ENCODE data around the gene DDC.

DDC gene

DNA sequence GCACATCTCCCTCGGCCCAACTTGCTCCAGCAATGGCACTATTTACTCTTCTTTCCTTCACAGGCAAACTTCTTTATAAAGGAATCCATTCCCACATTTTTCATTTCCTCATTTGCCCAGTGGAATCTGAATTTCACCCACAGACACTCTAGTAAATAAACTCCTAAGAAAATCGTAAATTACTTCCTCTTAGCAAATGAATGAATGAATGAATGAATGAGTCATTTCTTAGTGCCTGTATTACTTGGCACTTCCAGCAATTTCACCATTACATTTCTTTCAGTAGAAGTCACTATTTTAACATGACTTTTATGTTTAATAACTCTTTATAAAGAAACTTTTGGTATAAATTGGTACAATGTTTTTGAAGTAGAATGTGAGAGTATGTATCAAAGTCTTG, 55.7 kb downstream of the DDC start:
- peaks cover 20% of the 10 kb centered on the region; the same call in 1 of the 2 replicates for H3K27me3 ChIP-seq (ENCODE audit: control insufficient read depth, low read length)
- H3K4me1 ChIP-seq (ENCODE audit: control insufficient read depth, low read length) = no peaks in the 10 kb centered on the region
- no peak overlapping the region for H3K4me2 ChIP-seq (ENCODE audit: low read length)
- H3F3A ChIP-seq (ENCODE audit: control insufficient read depth, insufficient read depth) = no peaks in the 10 kb centered on the region
- H3K9me2 ChIP-seq (replicated peaks; ENCODE audit: control insufficient read depth, low read length) = no peaks in the 10 kb centered on the region
- no peak overlapping the region for H3K27ac ChIP-seq (ENCODE audit: low read depth, low read length)
- no peaks in the 10 kb centered on the region for H4K20me1 ChIP-seq (ENCODE audit: control insufficient read depth, insufficient read depth, low read depth, low read length)
- H3K9me3 ChIP-seq (ENCODE audit: control insufficient read depth, insufficient read depth, low read length) = no peaks in the 10 kb centered on the region
- no peaks in the 10 kb centered on the region for H3K79me2 ChIP-seq (ENCODE audit: control insufficient read depth, low read length)
- H3K4me3 ChIP-seq (ENCODE audit: low read length) = no peak overlapping the region
- H3K36me3 ChIP-seq (ENCODE audit: control insufficient read depth, low read length) = no peaks in the 10 kb centered on the region
- TF ChIP-seq EZH2phosphoT487 (IDR thresholded peaks at IDR 0.05; ENCODE audit: borderline replicate concordance, low read length) = no peak
- TF ChIP-seq, protein P1, sequence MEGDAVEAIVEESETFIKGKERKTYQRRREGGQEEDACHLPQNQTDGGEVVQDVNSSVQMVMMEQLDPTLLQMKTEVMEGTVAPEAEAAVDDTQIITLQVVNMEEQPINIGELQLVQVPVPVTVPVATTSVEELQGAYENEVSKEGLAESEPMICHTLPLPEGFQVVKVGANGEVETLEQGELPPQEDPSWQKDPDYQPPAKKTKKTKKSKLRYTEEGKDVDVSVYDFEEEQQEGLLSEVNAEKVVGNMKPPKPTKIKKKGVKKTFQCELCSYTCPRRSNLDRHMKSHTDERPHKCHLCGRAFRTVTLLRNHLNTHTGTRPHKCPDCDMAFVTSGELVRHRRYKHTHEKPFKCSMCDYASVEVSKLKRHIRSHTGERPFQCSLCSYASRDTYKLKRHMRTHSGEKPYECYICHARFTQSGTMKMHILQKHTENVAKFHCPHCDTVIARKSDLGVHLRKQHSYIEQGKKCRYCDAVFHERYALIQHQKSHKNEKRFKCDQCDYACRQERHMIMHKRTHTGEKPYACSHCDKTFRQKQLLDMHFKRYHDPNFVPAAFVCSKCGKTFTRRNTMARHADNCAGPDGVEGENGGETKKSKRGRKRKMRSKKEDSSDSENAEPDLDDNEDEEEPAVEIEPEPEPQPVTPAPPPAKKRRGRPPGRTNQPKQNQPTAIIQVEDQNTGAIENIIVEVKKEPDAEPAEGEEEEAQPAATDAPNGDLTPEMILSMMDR (IDR thresholded peaks at IDR 0.05; ENCODE audit: low read depth, low read length, poor library complexity, severe bottlenecking) = no peak

- H3K79me2 ChIP-seq (ENCODE audit: control insufficient read depth, low read length) = no peaks in the 10 kb centered on the region
- TF ChIP-seq, protein P1 (IDR thresholded peaks at IDR 0.05; ENCODE audit: low read depth, low read length, poor library complexity, severe bottlenecking) = no peak
- TF ChIP-seq EZH2phosphoT487 (IDR thresholded peaks at IDR 0.05; ENCODE audit: borderline replicate concordance, low read length) = no peak
- no peaks in the 10 kb centered on the region for H3K9me3 ChIP-seq (ENCODE audit: control insufficient read depth, insufficient read depth, low read length)
- no peaks in the 10 kb centered on the region for H4K20me1 ChIP-seq (ENCODE audit: control insufficient read depth, insufficient read depth, low read depth, low read length)
- no peaks in the 10 kb centered on the region for H3K36me3 ChIP-seq (ENCODE audit: control insufficient read depth, low read length)
- no peaks in the 10 kb centered on the region for H3F3A ChIP-seq (ENCODE audit: control insufficient read depth, insufficient read depth)
- peaks cover 26% of the 10 kb centered on the region for H3K27me3 ChIP-seq (ENCODE audit: control insufficient read depth, low read length)
- H3K4me2 ChIP-seq (ENCODE audit: low read length) = no peak overlapping the region
- H3K4me1 ChIP-seq (ENCODE audit: control insufficient read depth, low read length) = no peaks in the 10 kb centered on the region
- no peak overlapping the region for H3K27ac ChIP-seq (ENCODE audit: low read depth, low read length)
- H3K9me2 ChIP-seq (replicated peaks; ENCODE audit: control insufficient read depth, low read length) = no peaks in the 10 kb centered on the region
- no peak overlapping the region for H3K4me3 ChIP-seq (ENCODE audit: low read length)
These were observed 56.7 kb downstream of the DDC start for GRCh38 chr7:50508471-50508943.

- Histone ChIP-seq H3K4me3 (ENCODE audit: low read length) (no peak overlapping the region), H3K4me1 (ENCODE audit: control insufficient read depth, low read length) (no peaks in the 10 kb centered on the region), H3K36me3 (ENCODE audit: control insufficient read depth, low read length) (no peaks in the 10 kb centered on the region), H3K27me3 (ENCODE audit: control insufficient read depth, low read length) (peaks cover 29% of the 10 kb centered on the region), H3K9me3 (ENCODE audit: control insufficient read depth, insufficient read depth, low read length) (no peaks in the 10 kb centered on the region), H3K27ac (ENCODE audit: low read depth, low read length) (no peak overlapping the region), H3K9me2 (replicated peaks; ENCODE audit: control insufficient read depth, low read length) (no peaks in the 10 kb centered on the region), H3K79me2 (ENCODE audit: control insufficient read depth, low read length) (no peaks in the 10 kb centered on the region), H3K4me2 (ENCODE audit: low read length) (no peak overlapping the region), H3F3A (ENCODE audit: control insufficient read depth, insufficient read depth) (no peaks in the 10 kb centered on the region), H4K20me1 (ENCODE audit: control insufficient read depth, insufficient read depth, low read depth, low read length) (no peaks in the 10 kb centered on the region)
- TF ChIP-seq EZH2phosphoT487 (IDR thresholded peaks at IDR 0.05; ENCODE audit: borderline replicate concordance, low read length) = no peak
- TF ChIP-seq, protein P1 (IDR thresholded peaks at IDR 0.05; ENCODE audit: low read depth, low read length, poor library complexity, severe bottlenecking) = no peak
These were observed 57.2 kb downstream of the DDC start for GRCh38 chr7:50507898-50508470.
